ENCODE data around the gene RHBDL3.

Gene RHBDL3

GRCh38 chr17:32239456-32239855 lies 26.2 kb upstream of the RHBDL3 start:
- Histone ChIP-seq H3K9me3 (ENCODE audit: insufficient read depth, low read length) (no peaks in the 10 kb centered on the region), H3K36me3 (ENCODE audit: low read length) (no peaks in the 10 kb centered on the region), H3K9me2 (replicated peaks; ENCODE audit: insufficient read depth, low read length) (no peaks in the 10 kb centered on the region), H3K4me3 (ENCODE audit: insufficient read depth, low read length, poor library complexity, severe bottlenecking) (no peak overlapping the region), H3K9ac (ENCODE audit: low read length) (no peak overlapping the region), H3K27ac (ENCODE audit: low read depth, low read length) (no peak overlapping the region), H3F3A (ENCODE audit: insufficient read depth) (no peaks in the 10 kb centered on the region), H2AFZ (ENCODE audit: low read depth, low read length, severe bottlenecking) (no peak overlapping the region), H3K27me3 (ENCODE audit: low read length) (no peaks in the 10 kb centered on the region), H3K4me2 (ENCODE audit: low read depth, low read length, poor library complexity, severe bottlenecking) (no peak overlapping the region), H3K79me2 (ENCODE audit: insufficient read depth, low read length) (no peaks in the 10 kb centered on the region), H4K20me1 (ENCODE audit: low read depth, low read length) (no peaks in the 10 kb centered on the region)
- no peak for TF ChIP-seq CTCF (IDR thresholded peaks at IDR 0.05; ENCODE audit: insufficient read depth, low read length, poor library complexity, severe bottlenecking)
- TF ChIP-seq EZH2phosphoT487 (conservative IDR thresholded peaks at IDR 0.05; ENCODE audit: low read length) = no peak

DNA sequence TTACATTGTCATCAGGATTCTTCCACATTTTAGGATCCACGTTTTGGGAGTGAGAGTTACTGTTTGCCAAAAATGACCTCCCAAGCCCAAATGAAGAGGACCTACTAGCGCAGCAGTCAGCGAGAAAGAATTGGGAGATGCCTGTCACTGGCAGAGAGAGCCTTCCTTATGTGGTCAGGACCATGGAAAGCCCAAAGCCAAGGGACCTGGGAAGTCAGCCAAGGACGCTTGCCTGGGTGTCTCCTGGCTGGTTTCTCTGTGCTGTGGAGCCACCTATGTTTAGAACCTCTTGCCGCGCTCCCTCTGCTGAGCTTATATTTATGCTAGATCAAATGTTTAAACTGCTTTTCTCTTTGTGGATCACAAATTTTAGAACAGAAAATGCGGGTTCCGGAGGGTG lies 24.9 kb upstream of the RHBDL3 start:
- no peak overlapping the region for H3K4me3 ChIP-seq (ENCODE audit: insufficient read depth, low read length, poor library complexity, severe bottlenecking)
- no peak overlapping the region for H3K4me2 ChIP-seq (ENCODE audit: low read depth, low read length, poor library complexity, severe bottlenecking)
- H3F3A ChIP-seq (ENCODE audit: insufficient read depth) = no peaks in the 10 kb centered on the region
- no peak overlapping the region for H3K27ac ChIP-seq (ENCODE audit: low read depth, low read length)
- no peak for TF ChIP-seq CTCF (IDR thresholded peaks at IDR 0.05; ENCODE audit: insufficient read depth, low read length, poor library complexity, severe bottlenecking)
- no peak for TF ChIP-seq EZH2phosphoT487 (conservative IDR thresholded peaks at IDR 0.05; ENCODE audit: low read length)
- H3K9me2 ChIP-seq (replicated peaks; ENCODE audit: insufficient read depth, low read length) = no peaks in the 10 kb centered on the region
- H3K9me3 ChIP-seq (ENCODE audit: insufficient read depth, low read length) = no peaks in the 10 kb centered on the region
- no peak overlapping the region for H2AFZ ChIP-seq (ENCODE audit: low read depth, low read length, severe bottlenecking)
- H3K27me3 ChIP-seq (ENCODE audit: low read length) = no peaks in the 10 kb centered on the region
- H3K9ac ChIP-seq (ENCODE audit: low read length) = no peak overlapping the region
- H3K36me3 ChIP-seq (ENCODE audit: low read length) = no peaks in the 10 kb centered on the region
- no peaks in the 10 kb centered on the region for H4K20me1 ChIP-seq (ENCODE audit: low read depth, low read length)
- no peaks in the 10 kb centered on the region for H3K79me2 ChIP-seq (ENCODE audit: insufficient read depth, low read length)

- Histone ChIP-seq H2AFZ (ENCODE audit: low read depth, low read length, severe bottlenecking) (no peak overlapping the region), H3K36me3 (ENCODE audit: low read length) (no peaks in the 10 kb centered on the region), H3K79me2 (ENCODE audit: insufficient read depth, low read length) (no peaks in the 10 kb centered on the region), H4K20me1 (ENCODE audit: low read depth, low read length) (no peaks in the 10 kb centered on the region), H3K4me3 (ENCODE audit: insufficient read depth, low read length, poor library complexity, severe bottlenecking) (no peak overlapping the region), H3K27ac (ENCODE audit: low read depth, low read length) (no peak overlapping the region), H3K4me2 (ENCODE audit: low read depth, low read length, poor library complexity, severe bottlenecking) (no peak overlapping the region), H3F3A (ENCODE audit: insufficient read depth) (no peaks in the 10 kb centered on the region), H3K9ac (ENCODE audit: low read length) (no peak overlapping the region), H3K9me3 (ENCODE audit: insufficient read depth, low read length) (no peaks in the 10 kb centered on the region), H3K27me3 (ENCODE audit: low read length) (no peaks in the 10 kb centered on the region), H3K9me2 (replicated peaks; ENCODE audit: insufficient read depth, low read length) (no peaks in the 10 kb centered on the region)
- no peak for TF ChIP-seq CTCF (IDR thresholded peaks at IDR 0.05; ENCODE audit: insufficient read depth, low read length, poor library complexity, severe bottlenecking)
- TF ChIP-seq EZH2phosphoT487 (conservative IDR thresholded peaks at IDR 0.05; ENCODE audit: low read length) = no peak
These were observed 24.0 kb upstream of the RHBDL3 start for GRCh38 chr17:32241640-32242039.

GRCh38 chr17:32249475-32249874 lies 16.2 kb upstream of the RHBDL3 start:
- H3K36me3 ChIP-seq (ENCODE audit: low read length) = no peaks in the 10 kb centered on the region
- no peak overlapping the region for H3K9ac ChIP-seq (ENCODE audit: low read length)
- no peaks in the 10 kb centered on the region for H3K27me3 ChIP-seq (ENCODE audit: low read length)
- H3K4me3 ChIP-seq (ENCODE audit: insufficient read depth, low read length, poor library complexity, severe bottlenecking) = no peak overlapping the region
- no peak overlapping the region for H2AFZ ChIP-seq (ENCODE audit: low read depth, low read length, severe bottlenecking)
- H3K9me3 ChIP-seq (ENCODE audit: insufficient read depth, low read length) = no peaks in the 10 kb centered on the region
- no peaks in the 10 kb centered on the region for H3K79me2 ChIP-seq (ENCODE audit: insufficient read depth, low read length)
- H3K27ac ChIP-seq (ENCODE audit: low read depth, low read length) = no peak overlapping the region
- H4K20me1 ChIP-seq (ENCODE audit: low read depth, low read length) = no peaks in the 10 kb centered on the region
- TF ChIP-seq CTCF (IDR thresholded peaks at IDR 0.05; ENCODE audit: insufficient read depth, low read length, poor library complexity, severe bottlenecking) = no peak
- no peak for TF ChIP-seq EZH2phosphoT487 (conservative IDR thresholded peaks at IDR 0.05; ENCODE audit: low read length)
- H3F3A ChIP-seq (ENCODE audit: insufficient read depth) = no peaks in the 10 kb centered on the region
- no peak overlapping the region for H3K4me2 ChIP-seq (ENCODE audit: low read depth, low read length, poor library complexity, severe bottlenecking)
- H3K9me2 ChIP-seq (replicated peaks; ENCODE audit: insufficient read depth, low read length) = no peaks in the 10 kb centered on the region

Measured in SU-DHL-6 (cell line).